Keratinocyte (primary cell): ENCODE results near the gene TMPRSS6. TPM values are rescaled to one million over a fixed set of nuclear protein-coding genes. Genes with fewer than 3 reads are reported as not detected.

Experiments used
- DNase-seq: peaks from one replicate; pipeline ENCODE4 v3.0.0-alpha.2; 2011; ENCODE audit warnings: low read depth, missing footprints, low spot score
- FAIRE-seq: peaks from 2 replicates; lab custom pipeline; 2011; peaks lifted over from hg19 to GRCh38; lab: Jason Lieb, UNC
- H2AFZ ChIP-seq: 2 replicates; pipeline ENCODE4 v1.6.0; 2012; ENCODE audit warnings: low read length, control low read depth, inconsistent platforms; ENCODE audit not compliant: control insufficient read depth
- H3K27ac ChIP-seq: 2 replicates; pipeline ENCODE4 v1.5.1; 2011; ENCODE audit warnings: low read length; ENCODE audit not compliant: control insufficient read depth, insufficient read depth
- H3K27me3 ChIP-seq: 3 replicates; pipeline ENCODE4 v1.6.0; 2011; ENCODE audit warnings: low read length; ENCODE audit not compliant: control insufficient read depth, insufficient read depth; ENCODE audit errors: extremely low read depth
- H3K36me3 ChIP-seq, 2 experiments: 2 replicates in 1 of 2; 3 replicates in 1 of 2; pipeline ENCODE4 v1.5.1; 2011; ENCODE audit warnings: low read length in 2 of 2, mild to moderate bottlenecking in 1 of 2; ENCODE audit not compliant: control insufficient read depth in 2 of 2, insufficient read depth in 2 of 2; ENCODE audit errors: extremely low read depth in 1 of 2
- H3K4me1 ChIP-seq: 3 replicates; pipeline ENCODE4 v1.5.1; 2011; ENCODE audit warnings: low read length; ENCODE audit not compliant: control insufficient read depth, insufficient read depth; ENCODE audit errors: extremely low read depth
- H3K4me2 ChIP-seq: 3 replicates; pipeline ENCODE4 v1.6.0; 2011; ENCODE audit warnings: low read depth, low read length; ENCODE audit not compliant: control insufficient read depth, insufficient read depth; ENCODE audit errors: extremely low read depth
- H3K4me3 ChIP-seq, 3 experiments: fragments of 200-600 bp in 1 of 3; sonication (generic) in 1 of 3; 2 replicates in 2 of 3; 3 replicates in 1 of 3; pipeline ENCODE4 v1.5.1; 2011 to 2016; ENCODE audit warnings: low read length in 3 of 3, mild to moderate bottlenecking in 3 of 3, control low read depth in 2 of 3, inconsistent platforms in 1 of 3, low read depth in 1 of 3, mixed read lengths in 1 of 3, mixed run types in 1 of 3, moderate library complexity in 1 of 3; ENCODE audit not compliant: control insufficient read depth in 2 of 3, insufficient read depth in 2 of 3; ENCODE audit errors: extremely low read depth in 1 of 3
- H3K79me2 ChIP-seq: 2 replicates; pipeline ENCODE4 v1.6.0; 2012; ENCODE audit warnings: low read length; ENCODE audit not compliant: control insufficient read depth, insufficient read depth
- H3K9ac ChIP-seq: 3 replicates; pipeline ENCODE4 v1.6.0; 2011; ENCODE audit warnings: low read length; ENCODE audit not compliant: control insufficient read depth, insufficient read depth; ENCODE audit errors: extremely low read depth
- H3K9me1 ChIP-seq: 3 replicates; pipeline ENCODE4 v1.6.0; 2011; ENCODE audit warnings: low read length; ENCODE audit not compliant: control insufficient read depth, insufficient read depth; ENCODE audit errors: extremely low read depth
- H3K9me3 ChIP-seq: 2 replicates; pipeline ENCODE4 v1.5.1; 2012; ENCODE audit warnings: low read depth, low read length; ENCODE audit not compliant: control insufficient read depth
- H4K20me1 ChIP-seq: 3 replicates; pipeline ENCODE4 v1.6.0; 2011; ENCODE audit warnings: low read length; ENCODE audit not compliant: control insufficient read depth, insufficient read depth; ENCODE audit errors: extremely low read depth
- CTCF ChIP-seq, 3 experiments: IDR thresholded peaks in 1 of 3; conservative IDR thresholded peaks in 1 of 3; optimal IDR thresholded peaks in 1 of 3; 2 replicates in 2 of 3; 3 replicates in 1 of 3; pipeline versions ENCODE3 to v1.5.1; 2011; ENCODE audit warnings: low read length in 3 of 3, mild to moderate bottlenecking in 3 of 3, moderate library complexity in 2 of 3, control low read depth in 1 of 3, inconsistent platforms in 1 of 3; ENCODE audit not compliant: insufficient read depth in 2 of 3; ENCODE audit errors: extremely low read depth in 1 of 3
- EZH2 ChIP-seq: IDR thresholded peaks from one replicate; pipeline ENCODE4 v1.6.1; 2012; ENCODE audit warnings: inconsistent platforms, mild to moderate bottlenecking, low read length, moderate library complexity
- dilution Hi-C: fragments of 300-500 bp; cut with MboI; formaldehyde crosslinking; loops from one replicate; pipeline ENCODE4 v1.7.0; 2020; ENCODE audit warnings: low sequenced_read_pairs; ENCODE audit not compliant: extremely low pct_ligation_motif_present
- polyA plus RNA-seq, 5 experiments: library from polyadenylated mRNA; depleted of rRNA in 3 of 5; stranded (reverse) in 3 of 5; stranded (forward) in 1 of 5; unstranded in 1 of 5; fragments of >200 nt; gene quantifications; 1 replicate in 1 of 5; 2 replicates in 3 of 5; 3 replicates in 1 of 5; pipeline versions ENCODE4 v1.2.1 to v1.2.3, GENCODE V29; 2011 to 2012; ENCODE audit warnings: missing spikeins in 2 of 5, low read depth in 1 of 5, low replicate concordance in 1 of 5

The TMPRSS6 gene
- polyA plus RNA-seq, 1 donor (not counting 4 experiments of a cell fraction or from before 2014, with no cell fraction given): not detected

GRCh38 chr22:37032134-37032534, 77.4 kb downstream of the TMPRSS6 start:
- H3K4me3 ChIP-seq: peak overlapping the region in 2 of 3 experiments; percentile 31 to 57
- peak overlapping the region; percentile 36 for H2AFZ ChIP-seq
- no peaks in the 10 kb centered on the region for H3K9me1 ChIP-seq
- peaks cover 6 to 7% of the 10 kb centered on the region in 2 experiments for H3K36me3 ChIP-seq
- H3K79me2 ChIP-seq: no peaks in the 10 kb centered on the region
- dilution Hi-C loops: no loop called here
- no peaks in the 10 kb centered on the region for H4K20me1 ChIP-seq
- peak overlapping the region; percentile 82 for H3K4me2 ChIP-seq
- H3K9ac ChIP-seq: peak overlapping the region; percentile 61
- peaks cover 19% of the 10 kb centered on the region for H3K4me1 ChIP-seq
- H3K27me3 ChIP-seq: no peaks in the 10 kb centered on the region
- FAIRE-seq: peak; percentile 84
- H3K9me3 ChIP-seq: no peaks in the 10 kb centered on the region
- no peak for TF ChIP-seq CTCF (optimal IDR thresholded peaks at IDR 0.05 in 1 of 3, IDR thresholded peaks at IDR 0.05 in 1 of 3, conservative IDR thresholded peaks at IDR 0.05 in 1 of 3; ENCODE audit: extremely low read depth in 1 of 3, insufficient read depth in 2 of 3, low read length in 3 of 3)
- TF ChIP-seq EZH2: no peak
- DNase-seq: no peak
- H3K27ac ChIP-seq: peak overlapping the region; percentile 65

GRCh38 chr22:37030560-37031281, 78.8 kb downstream of the TMPRSS6 start:
- H3K9me3 ChIP-seq: no peaks in the 10 kb centered on the region
- TF ChIP-seq CTCF (optimal IDR thresholded peaks at IDR 0.05 in 1 of 3, IDR thresholded peaks at IDR 0.05 in 1 of 3, conservative IDR thresholded peaks at IDR 0.05 in 1 of 3; ENCODE audit: extremely low read depth in 1 of 3, insufficient read depth in 2 of 3, low read length in 3 of 3): peak in 1 of 3 experiments; percentile 20
- no peak for TF ChIP-seq EZH2
- H3K27me3 ChIP-seq: no peaks in the 10 kb centered on the region
- H3K9me1 ChIP-seq: no peaks in the 10 kb centered on the region
- DNase-seq: no peak
- no peaks in the 10 kb centered on the region for H4K20me1 ChIP-seq
- no peak overlapping the region for H3K9ac ChIP-seq
- H3K4me1 ChIP-seq: peaks cover 19% of the 10 kb centered on the region
- dilution Hi-C loops: no loop called here
- H3K79me2 ChIP-seq: no peaks in the 10 kb centered on the region
- no peak overlapping the region for H3K27ac ChIP-seq
- no peak overlapping the region for H3K4me3 ChIP-seq
- no peak overlapping the region for H3K4me2 ChIP-seq
- H2AFZ ChIP-seq: no peak overlapping the region
- peaks cover 8 to 16% of the 10 kb centered on the region in 2 experiments for H3K36me3 ChIP-seq
- FAIRE-seq: no peak
